Astrocyte (in vitro differentiated cells and primary cell): ENCODE measurements around the gene ARAP2. TPM values are rescaled to one million over a fixed set of nuclear protein-coding genes. Genes with fewer than 3 reads are reported as not detected.

Experiments used
- DNase-seq: peaks from one replicate; pipeline ENCODE4 v3.0.0-alpha.2; 2010; ENCODE audit warnings: low read depth
- FAIRE-seq: peaks from 2 replicates; lab custom pipeline; 2011; peaks lifted over from hg19 to GRCh38; lab: Jason Lieb, UNC
- H2AFZ ChIP-seq: 2 replicates; pipeline ENCODE4 v1.6.0; 2012; ENCODE audit warnings: low read depth, low read length, inconsistent platforms
- H3K27ac ChIP-seq: 2 replicates; pipeline ENCODE4 v1.5.1; 2011; ENCODE audit warnings: low read depth, low read length, inconsistent platforms
- H3K27me3 ChIP-seq: 2 replicates; pipeline ENCODE4 v1.6.0; 2011; ENCODE audit warnings: low read length, inconsistent platforms; ENCODE audit not compliant: insufficient read depth
- H3K36me3 ChIP-seq: 2 replicates; pipeline ENCODE4 v1.5.1; 2011; ENCODE audit warnings: low read length, inconsistent platforms; ENCODE audit not compliant: insufficient read depth
- H3K4me1 ChIP-seq: 2 replicates; pipeline ENCODE4 v1.5.1; 2011; ENCODE audit warnings: low read length, inconsistent platforms; ENCODE audit not compliant: insufficient read depth
- H3K4me2 ChIP-seq: 2 replicates; pipeline ENCODE4 v1.6.0; 2012; ENCODE audit warnings: low read length, inconsistent platforms
- H3K4me3 ChIP-seq: 2 replicates; pipeline ENCODE4 v1.5.1; 2011; ENCODE audit warnings: low read depth, mild to moderate bottlenecking, low read length, inconsistent platforms; ENCODE audit not compliant: insufficient read depth
- H3K79me2 ChIP-seq: 2 replicates; pipeline ENCODE4 v1.6.0; 2012; ENCODE audit warnings: mild to moderate bottlenecking, low read length, inconsistent platforms; ENCODE audit not compliant: insufficient read depth
- H3K9ac ChIP-seq: 2 replicates; pipeline ENCODE4 v1.6.0; 2012; ENCODE audit warnings: mild to moderate bottlenecking, low read length, inconsistent platforms
- H3K9me3 ChIP-seq: 2 replicates; pipeline ENCODE4 v1.5.1; 2012; ENCODE audit warnings: low read depth, mild to moderate bottlenecking, low read length, inconsistent platforms; ENCODE audit not compliant: insufficient read depth
- H4K20me1 ChIP-seq: 2 replicates; pipeline ENCODE4 v1.6.0; 2012; ENCODE audit warnings: low read length, inconsistent platforms; ENCODE audit not compliant: insufficient read depth
- H3K27ac Mint-ChIP-seq: one replicate; pipeline ENCODE4 v1.8.0; 2021; ENCODE audit warnings: mild to moderate bottlenecking, mixed read lengths; ENCODE audit not compliant: unreplicated experiment
- H3K27me3 Mint-ChIP-seq: one replicate; pipeline ENCODE4 v1.8.0; 2021; ENCODE audit warnings: low read depth, mixed read lengths; ENCODE audit not compliant: unreplicated experiment
- H3K36me3 Mint-ChIP-seq: one replicate; pipeline ENCODE4 v1.8.0; 2021; ENCODE audit warnings: low read depth, mixed read lengths; ENCODE audit not compliant: unreplicated experiment
- H3K4me1 Mint-ChIP-seq: one replicate; pipeline ENCODE4 v1.8.0; 2021; ENCODE audit warnings: low read depth, mixed read lengths; ENCODE audit not compliant: unreplicated experiment
- H3K4me3 Mint-ChIP-seq: one replicate; pipeline ENCODE4 v1.8.0; 2021; ENCODE audit warnings: mild to moderate bottlenecking, moderate library complexity, mixed read lengths; ENCODE audit not compliant: unreplicated experiment
- H3K9me3 Mint-ChIP-seq: one replicate; pipeline ENCODE4 v1.8.0; 2021; ENCODE audit warnings: mild to moderate bottlenecking, mixed read lengths; ENCODE audit not compliant: unreplicated experiment
- CTCF ChIP-seq: IDR thresholded peaks from 2 replicates; pipeline ENCODE4 v1.5.1; 2011; ENCODE audit warnings: low read depth, mild to moderate bottlenecking, inconsistent platforms, low read length, moderate library complexity; ENCODE audit not compliant: insufficient read depth
- EZH2 ChIP-seq: IDR thresholded peaks from 2 replicates; pipeline ENCODE4 v1.6.1; 2012; ENCODE audit warnings: mild to moderate bottlenecking, low read length, inconsistent platforms; ENCODE audit not compliant: insufficient read depth
- total RNA-seq: library from RNA; stranded (reverse); gene quantifications from 2 replicates; pipeline ENCODE4 v1.2.1, GENCODE V29; 2021

Gene ARAP2
- total RNA-seq, 1 donor from 2014 or later = 9.6 TPM

GRCh38 chr4:36206603-36207311, 37.6 kb downstream of the ARAP2 start:
- Histone ChIP-seq H3K36me3 (no peaks in the 10 kb centered on the region), H3K9me3 (no peaks in the 10 kb centered on the region), H2AFZ (no peak overlapping the region), H4K20me1 (no peaks in the 10 kb centered on the region), H3K27me3 (no peaks in the 10 kb centered on the region), H3K79me2 (no peaks in the 10 kb centered on the region), H3K4me2 (no peak overlapping the region), H3K9ac (no peak overlapping the region), H3K4me3 (no peak overlapping the region), H3K4me1 (no peaks in the 10 kb centered on the region), H3K27ac (no peak overlapping the region)
- Mint-ChIP-seq H3K27ac (no peak overlapping the region), H3K9me3 (no peaks in the 10 kb centered on the region), H3K27me3 (no peaks in the 10 kb centered on the region), H3K4me3 (no peak overlapping the region), H3K36me3 (no peaks in the 10 kb centered on the region), H3K4me1 (no peaks in the 10 kb centered on the region)
- TF ChIP-seq CTCF = no peak
- TF ChIP-seq EZH2 = no peak
- DNase-seq = no peak
- FAIRE-seq = no peak

DNA sequence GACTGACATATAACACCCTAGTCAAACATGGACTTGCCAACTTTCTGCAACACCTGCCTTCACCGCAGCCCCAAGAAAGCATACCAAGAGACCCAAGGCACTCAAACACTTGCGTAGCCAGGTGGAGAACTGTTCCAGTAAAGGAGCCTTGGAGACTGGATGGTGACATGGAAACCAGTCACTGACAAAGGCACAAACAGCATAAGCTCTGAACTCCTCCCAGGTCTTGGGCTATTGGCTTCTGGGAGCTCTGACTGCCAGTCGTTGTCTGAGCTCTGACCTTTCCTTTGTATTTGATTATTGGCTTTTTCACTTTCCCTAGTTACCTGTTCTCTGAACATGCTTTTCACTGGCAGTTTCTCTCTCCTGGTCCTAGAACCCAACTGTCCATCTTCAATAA, 38.3 kb downstream of the ARAP2 start:
- Histone ChIP-seq H3K79me2 (no peaks in the 10 kb centered on the region), H4K20me1 (no peaks in the 10 kb centered on the region), H2AFZ (no peak overlapping the region), H3K4me2 (no peak overlapping the region), H3K4me1 (no peaks in the 10 kb centered on the region), H3K4me3 (no peak overlapping the region), H3K9ac (no peak overlapping the region), H3K36me3 (no peaks in the 10 kb centered on the region), H3K27ac (no peak overlapping the region), H3K27me3 (no peaks in the 10 kb centered on the region), H3K9me3 (no peaks in the 10 kb centered on the region)
- Mint-ChIP-seq H3K36me3 (no peaks in the 10 kb centered on the region), H3K27ac (no peak overlapping the region), H3K4me1 (no peaks in the 10 kb centered on the region), H3K4me3 (no peak overlapping the region), H3K27me3 (no peaks in the 10 kb centered on the region), H3K9me3 (no peaks in the 10 kb centered on the region)
- DNase-seq = no peak
- FAIRE-seq = no peak
- no peak for TF ChIP-seq CTCF
- no peak for TF ChIP-seq EZH2

GRCh38 chr4:36198861-36199260, 45.5 kb downstream of the ARAP2 start:
- H3K27me3 ChIP-seq = no peaks in the 10 kb centered on the region
- H2AFZ ChIP-seq = no peak overlapping the region
- no peaks in the 10 kb centered on the region for H3K27me3 Mint-ChIP-seq
- H3K27ac ChIP-seq = no peak overlapping the region
- H4K20me1 ChIP-seq = no peaks in the 10 kb centered on the region
- H3K36me3 Mint-ChIP-seq = no peaks in the 10 kb centered on the region
- no peaks in the 10 kb centered on the region for H3K4me1 Mint-ChIP-seq
- H3K4me3 Mint-ChIP-seq = no peak overlapping the region
- no peaks in the 10 kb centered on the region for H3K4me1 ChIP-seq
- H3K27ac Mint-ChIP-seq = no peak overlapping the region
- no peaks in the 10 kb centered on the region for H3K9me3 ChIP-seq
- H3K79me2 ChIP-seq = no peaks in the 10 kb centered on the region
- H3K36me3 ChIP-seq = no peaks in the 10 kb centered on the region
- H3K9me3 Mint-ChIP-seq = no peaks in the 10 kb centered on the region
- no peak for DNase-seq
- no peak for TF ChIP-seq CTCF
- no peak for TF ChIP-seq EZH2
- no peak overlapping the region for H3K4me2 ChIP-seq
- H3K9ac ChIP-seq = no peak overlapping the region
- FAIRE-seq = no peak
- H3K4me3 ChIP-seq = no peak overlapping the region
